ENCODE results near the gene CAMKK2.
A peak's percentile ranks its signal among the peaks of the same experiment; 100 is the strongest.
"Not testable (repeated sequence)": the region's sequence is repeated elsewhere in the genome, so short reads cannot be mapped to it uniquely, and the experiment has no call there.

CAMKK2 gene

DNA sequence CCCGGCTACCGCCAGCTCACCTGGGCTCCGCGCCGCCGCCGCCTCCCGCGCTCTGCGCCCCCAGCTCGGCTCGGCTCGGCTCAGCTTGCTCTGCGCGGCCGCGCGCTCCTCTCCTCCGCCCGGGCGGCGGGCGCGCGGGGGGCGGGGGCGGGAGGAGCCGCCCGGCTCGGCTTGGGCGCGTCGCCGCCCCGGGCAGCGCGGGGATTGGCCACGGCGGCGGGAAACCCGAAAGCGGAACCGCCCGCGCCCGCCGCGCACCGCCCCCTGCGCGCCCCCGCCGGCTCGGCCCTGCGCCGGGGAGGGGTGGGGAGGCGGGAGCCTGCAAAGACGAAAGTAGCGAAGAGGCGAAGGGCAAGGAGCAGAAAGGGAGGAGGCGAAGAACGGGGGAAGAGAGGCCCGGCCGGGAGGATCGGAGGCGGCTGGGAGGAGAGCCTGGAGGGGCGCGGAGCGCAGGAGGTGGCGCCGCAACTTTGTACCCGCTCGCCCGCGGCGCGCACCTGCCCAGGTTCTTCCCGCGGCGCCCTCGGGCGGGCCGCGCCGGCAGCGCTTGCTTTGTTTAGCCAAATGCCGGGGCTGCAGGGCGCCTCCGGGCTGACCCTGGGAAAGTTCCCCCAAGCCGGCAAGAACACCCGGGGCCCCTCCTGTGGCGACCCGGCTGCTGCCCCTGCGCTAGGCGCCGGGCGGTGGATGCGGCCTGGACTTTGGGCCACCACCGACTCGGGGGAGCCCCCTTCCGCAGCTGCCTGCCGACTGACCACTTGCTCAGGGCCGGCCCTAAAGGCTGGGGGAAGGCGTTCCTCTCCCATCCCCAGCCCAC, at the start of gene CAMKK2:
Gene CAMKK2, minus strand, starts transcription at position 92 of the 817 bp plus-strand sequence. CDS start 22,183 bp downstream, outside the sequence.
- DNase-seq = peak; percentile 81

DNA sequence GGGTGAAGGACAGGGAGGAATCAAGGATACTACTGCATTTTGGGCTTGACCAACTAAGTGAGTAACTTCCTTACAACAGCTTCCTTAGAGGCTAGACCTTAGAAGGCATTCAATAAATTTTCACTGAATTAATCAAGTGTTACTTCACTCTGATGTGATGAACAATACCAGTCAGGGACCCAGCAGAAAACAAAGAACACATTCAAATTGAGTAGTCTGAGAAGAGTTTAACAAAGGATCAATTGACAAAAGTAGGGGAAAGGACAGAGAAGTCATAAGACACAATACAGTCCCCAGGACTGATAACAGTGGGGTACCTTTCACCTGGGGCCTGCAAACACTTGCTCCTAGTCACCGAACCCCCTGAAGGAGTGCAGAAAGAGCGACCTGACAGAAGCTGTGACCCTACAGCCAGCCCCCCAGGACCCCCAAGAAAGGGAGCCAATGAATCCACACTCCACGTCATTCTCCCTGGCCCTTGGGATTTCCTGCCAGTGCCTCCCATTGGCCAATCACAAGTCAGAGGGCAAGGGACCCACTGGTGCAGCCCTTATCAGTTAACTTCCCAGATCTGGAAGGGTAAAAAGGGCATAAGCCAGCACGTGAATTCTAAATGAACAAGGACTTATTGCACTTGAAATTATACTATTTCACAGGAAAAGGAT, 48.8 kb upstream of the CAMKK2 start:
- no peak for DNase-seq

DNA sequence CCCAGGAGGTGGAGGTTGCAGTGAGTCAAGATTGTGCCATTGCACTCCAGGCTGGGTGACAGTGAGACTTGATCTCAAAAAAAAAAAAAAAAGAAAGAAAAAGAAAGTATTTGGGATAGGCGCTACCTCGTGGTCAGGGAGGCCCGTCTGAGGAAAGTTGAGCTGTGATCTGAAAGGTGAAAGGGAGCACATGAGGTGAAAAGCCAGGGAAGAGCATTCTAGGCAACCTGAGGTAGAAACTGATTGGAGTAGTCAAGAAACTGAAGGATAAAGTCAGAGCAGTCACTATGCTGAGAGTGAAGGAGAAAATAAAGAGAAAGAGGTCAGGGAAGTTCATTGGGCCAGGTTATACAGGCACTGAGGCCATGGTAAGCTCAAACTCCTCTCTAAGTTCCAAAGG, 48.0 kb upstream of the CAMKK2 start:
- DNase-seq = no peak

GRCh38 chr12:121337416-121337815, 40.9 kb upstream of the CAMKK2 start:
- DNase-seq = no peak

DNA sequence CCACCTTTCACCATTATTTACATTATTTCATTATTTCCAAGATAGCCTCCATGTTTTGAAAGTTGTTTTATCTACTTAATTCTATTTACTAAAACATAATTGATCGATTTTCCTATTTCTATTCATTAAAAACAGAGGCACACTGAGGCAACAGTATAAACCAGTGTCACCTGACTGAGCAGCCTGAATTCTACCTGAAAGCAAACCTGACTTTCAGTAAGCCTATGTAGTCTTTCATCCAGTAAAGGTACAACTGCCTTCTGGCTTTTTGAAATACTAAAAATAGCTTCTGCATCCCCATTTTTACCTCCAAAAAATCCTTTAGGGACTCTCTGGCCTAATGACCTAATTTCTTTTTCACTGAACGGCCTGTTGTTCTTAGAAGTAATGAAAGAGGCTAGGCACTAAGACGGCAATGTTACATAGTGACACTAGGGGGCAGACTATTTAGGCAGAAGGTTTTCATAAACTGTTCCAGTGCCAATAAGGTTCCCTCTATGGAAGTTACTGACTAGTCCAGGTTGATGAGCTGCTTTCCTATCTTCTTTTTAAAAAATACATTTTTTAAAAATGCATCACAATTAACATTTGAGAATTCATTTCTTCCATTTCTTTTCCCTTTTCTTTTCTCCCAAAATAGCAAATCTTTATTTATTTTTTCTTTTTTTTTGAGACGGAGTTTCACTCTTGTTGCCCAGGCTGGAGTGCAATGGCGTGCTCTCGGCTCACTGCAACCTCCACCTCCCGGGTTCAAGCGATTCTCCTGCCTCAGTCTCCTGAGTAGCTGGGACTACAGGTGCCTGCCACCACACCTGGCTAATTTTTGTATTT, 38.2 kb upstream of the CAMKK2 start:
- DNase-seq = peak; percentile 82

DNA sequence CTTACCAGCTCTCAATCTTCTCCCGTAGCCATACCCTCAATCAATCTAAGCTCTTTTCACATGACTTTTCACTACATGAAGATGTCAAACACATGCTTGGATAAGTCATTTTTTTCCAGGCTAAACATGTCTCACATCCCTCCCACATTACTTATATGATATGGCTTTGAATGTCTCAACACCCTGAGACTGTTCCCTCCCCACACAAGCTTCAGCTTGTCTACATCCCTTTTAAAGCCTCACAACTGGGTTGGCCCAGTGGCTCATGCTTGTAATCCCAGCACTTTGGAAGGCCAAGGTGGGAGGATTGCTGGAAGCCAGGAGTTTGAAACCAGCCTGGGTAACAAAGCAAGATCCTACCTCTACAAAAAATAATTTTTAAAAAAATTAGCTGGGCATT, 37.2 kb upstream of the CAMKK2 start:
- no peak for DNase-seq

DNA sequence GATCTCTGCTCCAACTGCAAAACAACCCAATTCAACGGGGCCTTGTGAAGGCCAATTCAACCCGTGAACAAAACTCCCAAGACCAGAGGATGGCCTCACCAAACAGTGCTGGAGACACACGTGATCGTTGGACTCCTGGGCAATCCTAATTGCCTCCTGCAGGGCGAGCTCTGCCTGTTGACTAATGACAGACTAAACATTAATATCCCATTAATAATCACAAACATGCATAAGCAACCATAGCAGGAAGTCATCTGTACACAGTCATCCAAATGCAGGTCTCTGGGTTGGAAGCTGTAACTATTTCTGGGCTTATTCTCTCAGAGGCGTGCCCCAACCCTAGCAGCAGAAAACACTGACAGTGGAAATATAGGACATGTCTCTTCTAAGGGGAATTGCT, 34.7 kb upstream of the CAMKK2 start:
- DNase-seq = no peak

GRCh38 chr12:121330692-121331091, 34.2 kb upstream of the CAMKK2 start:
- DNase-seq = no peak

DNA sequence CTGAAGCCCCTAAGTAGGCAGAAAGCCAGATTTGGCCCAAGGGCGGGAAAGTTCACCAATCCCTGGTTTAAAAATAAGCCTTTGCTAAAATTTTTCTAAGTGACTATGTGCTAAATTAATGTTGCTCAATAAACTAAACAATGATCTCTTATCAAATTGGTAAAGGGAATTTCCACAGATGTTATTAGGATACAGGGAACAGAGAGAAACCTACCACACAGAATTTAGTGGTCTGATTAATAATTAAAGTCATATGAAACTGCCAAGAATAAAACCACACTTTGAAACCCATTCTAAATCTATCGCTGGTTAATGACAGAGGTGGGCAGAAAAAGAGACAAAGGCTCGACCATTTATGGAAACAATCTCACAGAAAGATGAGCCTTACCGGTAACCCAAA, 33.7 kb upstream of the CAMKK2 start:
- no peak for DNase-seq

DNA sequence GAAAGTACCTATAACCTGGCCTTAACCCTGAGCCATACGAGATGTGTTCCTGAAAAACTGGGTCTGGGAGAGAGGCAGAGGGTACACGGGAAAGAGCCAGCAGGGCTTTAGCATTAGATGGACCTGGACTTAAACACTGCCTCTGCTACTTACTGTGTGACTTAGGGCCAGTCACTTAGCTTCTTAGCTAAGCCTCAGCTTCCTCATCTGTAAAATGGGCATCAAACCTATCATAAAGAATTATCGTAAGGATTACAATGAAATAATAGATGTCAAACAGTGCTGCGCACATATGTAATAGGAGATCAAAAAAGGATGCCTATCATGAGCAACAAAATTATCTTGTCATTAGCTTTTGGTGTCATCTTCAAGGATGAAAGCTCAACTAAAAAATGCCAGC, 32.1 kb upstream of the CAMKK2 start:
- DNase-seq = no peak

DNA sequence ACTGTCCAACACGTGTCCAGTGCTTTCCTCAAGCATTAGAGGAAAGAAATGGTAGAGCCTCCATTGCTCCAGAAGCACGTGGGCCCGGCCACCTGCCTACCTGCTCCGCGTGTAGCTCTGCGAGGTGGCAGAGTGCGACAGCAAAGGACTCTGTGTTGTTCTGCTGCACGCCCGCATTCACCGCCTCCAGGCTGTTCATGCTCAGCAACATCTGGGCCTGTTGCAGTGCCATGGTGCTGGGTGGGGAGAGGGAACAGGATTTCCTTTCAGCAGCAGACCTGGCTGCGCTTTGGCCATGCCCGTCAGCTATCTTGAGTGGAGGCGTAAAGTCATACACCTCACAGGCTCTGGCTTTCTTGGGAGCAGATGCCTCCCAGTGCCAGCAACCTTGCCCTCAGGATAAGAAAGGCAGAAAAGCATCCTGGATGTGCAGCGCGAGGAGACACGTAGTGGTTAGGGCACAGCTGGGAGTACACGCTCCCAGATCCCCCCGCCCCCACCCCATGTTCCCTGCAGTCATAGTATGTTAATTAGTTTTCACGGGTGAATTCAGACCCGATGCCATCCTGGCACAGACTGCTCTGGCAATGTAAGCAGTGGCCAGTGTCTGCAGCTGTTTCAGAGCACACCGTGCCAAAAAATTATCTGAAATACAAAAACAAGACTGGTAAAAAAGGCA, 30.6 kb upstream of the CAMKK2 start:
- no peak for DNase-seq

- DNase-seq = no peak
These were observed 29.4 kb upstream of the CAMKK2 start for GRCh38 chr12:121325922-121326396.

DNA sequence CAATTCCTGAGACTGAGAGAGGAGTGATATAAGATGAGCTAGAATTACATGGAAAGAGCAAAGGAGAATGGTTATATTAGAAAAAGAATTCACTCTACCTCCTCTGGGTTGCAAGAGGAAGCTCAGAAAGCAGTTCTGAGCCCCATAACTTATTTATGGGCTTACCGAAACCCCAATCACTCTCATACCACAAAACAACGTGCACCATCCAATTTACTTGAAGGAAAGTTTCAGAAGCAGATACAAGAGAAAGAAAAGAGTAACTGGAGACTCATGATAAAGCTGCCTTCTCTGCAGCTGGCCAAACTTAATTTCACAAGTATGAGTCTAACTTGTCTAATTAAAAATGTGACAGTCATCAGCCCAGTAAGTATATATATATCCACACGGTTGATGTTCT, 27.4 kb upstream of the CAMKK2 start:
- no peak for DNase-seq

- no peak for DNase-seq
These were observed 21.6 kb upstream of the CAMKK2 start for GRCh38 chr12:121318121-121318520.

GRCh38 chr12:121314431-121314830, 17.9 kb upstream of the CAMKK2 start:
- DNase-seq = no peak

- not testable (repeated sequence) for DNase-seq
These were observed 13.7 kb upstream of the CAMKK2 start for GRCh38 chr12:121310231-121310630.

DNA sequence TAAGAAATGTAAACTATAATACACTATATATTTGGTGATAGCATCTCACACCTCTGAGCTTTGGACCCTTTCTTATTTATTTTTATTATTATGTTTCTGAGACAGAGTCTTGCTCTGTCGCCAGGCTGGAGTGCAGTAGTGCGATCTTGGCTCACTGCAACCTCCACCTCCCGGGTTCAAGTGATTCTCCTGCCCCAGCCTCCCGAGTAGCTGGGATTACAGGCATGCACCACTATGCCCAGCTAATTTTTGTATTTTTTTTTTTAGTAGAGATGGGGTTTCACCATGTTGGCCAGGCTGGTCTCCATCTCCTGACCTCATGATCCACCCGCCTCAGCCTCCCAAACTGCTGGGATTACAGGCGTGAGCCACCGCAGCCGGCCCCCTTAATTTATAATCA, 10.9 kb upstream of the CAMKK2 start:
- DNase-seq = not testable (repeated sequence)

- DNase-seq = no peak
These were observed 7.8 kb upstream of the CAMKK2 start for GRCh38 chr12:121304306-121304705.

DNA sequence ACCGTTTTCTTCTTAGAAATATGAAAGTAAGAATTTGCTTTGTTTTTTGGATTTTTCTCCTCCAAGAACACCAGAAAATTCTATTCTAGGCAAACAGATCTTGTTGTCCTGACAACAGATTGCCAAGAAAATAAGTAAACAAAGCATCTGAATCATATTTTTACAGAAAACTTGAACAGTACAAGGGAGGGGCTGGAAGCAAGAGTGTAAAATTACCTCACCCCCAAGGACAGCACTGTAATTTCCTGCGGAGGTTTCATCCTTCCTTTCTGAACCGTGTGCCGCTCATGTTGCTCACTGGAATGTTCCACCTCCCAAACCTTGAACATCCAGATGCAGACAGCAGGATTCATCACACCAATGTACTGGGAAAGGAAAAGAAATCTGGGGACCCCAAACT, 5.4 kb upstream of the CAMKK2 start:
- DNase-seq = no peak

GRCh38 chr12:121300083-121300819, 3.7 kb upstream of the CAMKK2 start:
- DNase-seq = no peak

- no peak for DNase-seq
These were observed 3.2 kb upstream of the CAMKK2 start for GRCh38 chr12:121299662-121300061.

DNA sequence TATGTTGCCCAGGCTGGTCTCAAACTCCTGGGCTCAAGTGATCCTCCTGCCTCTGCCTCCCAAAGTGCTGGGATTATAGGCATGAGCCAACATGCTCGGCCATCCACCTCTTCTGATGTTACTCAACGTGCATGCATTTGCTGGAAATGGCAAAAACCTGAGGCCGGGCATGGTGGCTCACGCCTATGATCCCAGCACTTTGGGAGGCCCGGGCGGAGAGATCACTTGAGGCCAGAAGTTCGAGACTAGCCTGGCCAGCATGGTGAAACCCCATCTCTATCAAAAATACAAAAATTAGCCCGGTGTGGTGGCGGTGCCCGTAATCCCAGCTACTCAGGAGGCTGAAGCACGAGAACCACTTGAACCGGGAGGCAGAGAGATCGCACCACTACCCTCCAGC, 1.9 kb upstream of the CAMKK2 start:
- DNase-seq = not testable (repeated sequence)
